ENCODE data around the gene CYREN.

Gene CYREN

DNA sequence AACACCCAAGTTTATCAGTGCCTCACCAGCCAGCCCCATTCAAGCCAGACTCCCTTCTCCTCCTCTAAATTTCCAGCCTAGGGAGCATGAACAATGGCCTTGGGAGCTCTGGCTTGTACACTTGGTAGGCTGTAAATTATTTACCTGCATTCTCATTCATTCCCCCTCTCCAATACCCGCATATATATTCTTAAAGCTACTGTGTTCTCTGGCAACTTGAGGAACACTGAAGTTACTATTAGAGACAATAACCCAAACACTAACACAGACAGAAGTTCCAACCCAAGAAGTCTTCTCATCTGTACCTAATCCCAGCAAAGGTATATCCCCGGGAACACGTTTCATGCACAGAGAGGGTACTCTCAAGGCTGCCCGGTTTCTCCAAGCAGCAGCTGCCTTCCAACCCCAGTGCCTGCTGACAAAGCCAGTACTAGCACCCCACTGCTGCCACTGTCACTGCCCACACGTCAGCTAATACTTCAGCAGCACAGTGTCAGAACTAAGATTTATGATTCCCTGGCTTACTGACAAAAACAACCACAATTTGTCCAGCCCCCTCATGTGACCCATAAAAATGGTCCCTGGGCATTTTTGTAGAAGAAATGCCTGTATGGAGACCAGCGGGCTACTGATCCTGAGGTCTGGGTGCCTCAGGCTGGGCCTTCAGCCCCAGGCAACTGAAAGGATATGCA, 37.7 kb upstream of the CYREN start:
- no CpG with 5 or more reads among the region's 6 CpGs for WGBS (ENCODE audit: insufficient coverage, insufficient read length)
- Histone ChIP-seq H3K27me3 (ENCODE audit: control insufficient read depth, insufficient read depth, low read length) (no peaks in the 10 kb centered on the region), H3K36me3 (ENCODE audit: control insufficient read depth, insufficient read depth, low read length) (no peaks in the 10 kb centered on the region), H3K4me1 (ENCODE audit: control insufficient read depth, insufficient read depth, low read length) (0 out of 2 replicates have a peak, but pooled peaks cover 1% of the 10 kb centered on the region), H3K4me3 (ENCODE audit: low read length) (no peak overlapping the region), H3K27ac (ENCODE audit: low read length) (no peak overlapping the region), H3K9me3 (ENCODE audit: control insufficient read depth, insufficient read depth, low read length) (no peaks in the 10 kb centered on the region)
- no peak for DNase-seq (ENCODE audit: low read depth, low spot score)

DNA sequence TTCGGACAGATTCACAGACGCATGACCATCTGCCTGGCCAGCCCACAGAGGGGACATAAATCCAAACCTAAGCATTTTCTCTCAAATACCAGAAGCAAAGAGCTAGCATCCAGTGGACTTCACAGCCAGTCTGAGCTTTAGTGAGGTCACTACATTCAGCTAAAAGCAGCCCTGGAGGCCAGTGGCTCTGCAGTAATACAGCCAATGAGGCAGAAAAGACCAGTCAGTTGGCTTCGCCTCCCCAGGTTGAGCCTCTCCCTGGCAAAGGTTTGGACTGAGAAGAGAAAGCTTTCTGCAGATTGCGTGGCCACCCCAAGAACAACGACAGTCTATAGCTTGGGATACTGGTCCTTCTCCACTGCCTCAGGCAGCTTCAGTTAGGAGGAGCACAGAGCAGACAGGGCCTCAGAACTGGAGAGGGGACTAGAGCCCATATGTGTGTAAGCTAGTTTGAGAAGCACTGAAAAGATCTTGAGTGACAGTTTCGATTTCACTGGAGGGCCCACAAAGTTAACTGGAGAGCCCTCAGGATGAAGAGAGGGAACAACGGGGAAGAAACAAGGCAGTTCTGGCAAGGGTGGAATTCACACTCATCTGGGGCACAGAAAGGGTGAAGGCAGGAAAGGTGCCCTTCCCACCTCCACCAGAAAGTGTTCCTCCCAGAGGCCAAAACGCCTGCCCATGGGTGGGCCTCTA, 37.0 kb upstream of the CYREN start:
- no peak for DNase-seq (ENCODE audit: low read depth, low spot score)
- Histone ChIP-seq H3K27me3 (ENCODE audit: control insufficient read depth, insufficient read depth, low read length) (no peaks in the 10 kb centered on the region), H3K4me3 (ENCODE audit: low read length) (no peak overlapping the region), H3K27ac (ENCODE audit: low read length) (no peak overlapping the region), H3K4me1 (ENCODE audit: control insufficient read depth, insufficient read depth, low read length) (0 out of 2 replicates have a peak, but pooled peaks cover 1% of the 10 kb centered on the region), H3K36me3 (ENCODE audit: control insufficient read depth, insufficient read depth, low read length) (no peaks in the 10 kb centered on the region), H3K9me3 (ENCODE audit: control insufficient read depth, insufficient read depth, low read length) (no peaks in the 10 kb centered on the region)
- no CpG with 5 or more reads among the region's 8 CpGs for WGBS (ENCODE audit: insufficient coverage, insufficient read length)

DNA sequence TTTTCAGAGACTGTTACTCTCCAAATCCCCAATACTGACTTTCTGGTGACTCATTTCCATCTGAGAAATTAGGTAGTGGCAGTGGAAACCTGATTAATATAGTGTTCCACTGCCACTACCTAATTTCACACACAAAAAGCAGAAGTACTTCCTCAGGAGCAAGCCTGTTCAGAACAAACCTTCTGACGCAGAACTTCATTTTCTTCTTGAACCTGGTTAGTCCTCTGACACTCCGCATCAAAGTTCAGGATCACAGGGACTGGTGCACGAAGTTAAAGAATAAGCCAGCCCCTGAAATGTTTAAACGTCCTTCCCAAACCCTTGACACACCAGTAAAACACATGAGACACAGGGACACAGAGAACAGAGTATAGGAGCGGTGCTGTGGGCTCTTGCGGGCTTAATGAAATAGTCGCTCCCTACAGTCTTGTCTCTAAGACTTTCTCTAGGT, 36.5 kb upstream of the CYREN start:
- WGBS (ENCODE audit: insufficient coverage, insufficient read length) = no CpG with 5 or more reads among the region's 7 CpGs
- Histone ChIP-seq H3K4me1 (ENCODE audit: control insufficient read depth, insufficient read depth, low read length) (0 out of 2 replicates have a peak, but pooled peaks cover 1% of the 10 kb centered on the region), H3K27me3 (ENCODE audit: control insufficient read depth, insufficient read depth, low read length) (no peaks in the 10 kb centered on the region), H3K36me3 (ENCODE audit: control insufficient read depth, insufficient read depth, low read length) (no peaks in the 10 kb centered on the region), H3K4me3 (ENCODE audit: low read length) (no peak overlapping the region), H3K9me3 (ENCODE audit: control insufficient read depth, insufficient read depth, low read length) (no peaks in the 10 kb centered on the region), H3K27ac (ENCODE audit: low read length) (no peak overlapping the region)
- DNase-seq (ENCODE audit: low read depth, low spot score) = no peak

DNA sequence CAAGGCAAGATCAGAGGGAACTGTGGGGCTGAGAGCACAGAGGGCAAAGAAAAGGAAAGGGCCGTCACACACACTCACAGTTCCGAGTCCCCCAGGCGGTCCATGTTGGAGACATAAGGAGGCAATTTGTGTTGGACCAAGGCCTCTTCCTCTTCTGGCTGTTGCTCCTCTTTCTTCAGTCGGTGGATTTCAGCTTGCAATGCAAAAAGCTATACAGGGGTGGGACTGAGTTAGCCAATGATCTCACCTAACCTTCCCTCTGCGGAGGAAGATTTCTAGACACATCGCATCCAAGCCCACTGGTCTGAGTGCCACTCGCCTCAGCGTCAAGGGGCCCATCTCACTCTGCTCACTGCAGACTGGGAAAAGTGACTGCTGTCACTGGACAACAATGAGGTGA, 35.3 kb upstream of the CYREN start:
- H3K27ac ChIP-seq (ENCODE audit: low read length) = no peak overlapping the region
- no peak overlapping the region for H3K4me3 ChIP-seq (ENCODE audit: low read length)
- 0 out of 2 replicates have a peak, but pooled peaks cover 1% of the 10 kb centered on the region for H3K4me1 ChIP-seq (ENCODE audit: control insufficient read depth, insufficient read depth, low read length)
- no peaks in the 10 kb centered on the region for H3K27me3 ChIP-seq (ENCODE audit: control insufficient read depth, insufficient read depth, low read length)
- DNase-seq (ENCODE audit: low read depth, low spot score) = no peak
- no peaks in the 10 kb centered on the region for H3K9me3 ChIP-seq (ENCODE audit: control insufficient read depth, insufficient read depth, low read length)
- no peaks in the 10 kb centered on the region for H3K36me3 ChIP-seq (ENCODE audit: control insufficient read depth, insufficient read depth, low read length)
- no CpG with 5 or more reads among the region's 8 CpGs for WGBS (ENCODE audit: insufficient coverage, insufficient read length)

- H3K27ac ChIP-seq (ENCODE audit: low read length) = no peak overlapping the region
- no peak for DNase-seq (ENCODE audit: low read depth, low spot score)
- H3K9me3 ChIP-seq (ENCODE audit: control insufficient read depth, insufficient read depth, low read length) = no peaks in the 10 kb centered on the region
- 0 out of 2 replicates have a peak, but pooled peaks cover 1% of the 10 kb centered on the region for H3K4me1 ChIP-seq (ENCODE audit: control insufficient read depth, insufficient read depth, low read length)
- H3K36me3 ChIP-seq (ENCODE audit: control insufficient read depth, insufficient read depth, low read length) = no peaks in the 10 kb centered on the region
- H3K27me3 ChIP-seq (ENCODE audit: control insufficient read depth, insufficient read depth, low read length) = no peaks in the 10 kb centered on the region
- no CpG with 5 or more reads among the region's 5 CpGs for WGBS (ENCODE audit: insufficient coverage, insufficient read length)
- H3K4me3 ChIP-seq (ENCODE audit: low read length) = no peak overlapping the region
Measured at GRCh38 chr7:135204876-135205275, 34.4 kb upstream of the CYREN start.

DNA sequence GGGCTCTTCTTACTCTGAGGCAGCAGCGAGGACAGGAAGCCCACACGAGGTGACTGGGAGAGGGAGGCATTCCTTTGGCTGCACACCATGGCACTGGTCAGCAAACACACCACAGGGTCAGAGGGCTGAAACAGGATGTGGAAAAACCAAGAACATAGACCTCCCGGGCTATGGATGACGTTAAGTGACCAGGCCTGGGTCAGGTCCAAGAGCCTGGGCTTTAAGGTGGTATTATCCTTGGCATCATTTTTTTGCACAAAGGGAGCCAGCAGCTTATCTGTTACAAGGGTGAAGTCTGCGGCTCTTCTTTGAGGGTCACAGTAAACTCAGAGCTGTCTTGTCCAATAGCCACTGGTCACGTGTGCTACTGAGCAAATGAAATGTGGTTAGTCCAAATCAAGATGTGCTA, 33.8 kb upstream of the CYREN start:
- DNase-seq (ENCODE audit: low read depth, low spot score) = no peak
- Histone ChIP-seq H3K4me3 (ENCODE audit: low read length) (no peak overlapping the region), H3K4me1 (ENCODE audit: control insufficient read depth, insufficient read depth, low read length) (peaks cover 3% of the 10 kb centered on the region; the same call in 1 of the 2 replicates), H3K27ac (ENCODE audit: low read length) (no peak overlapping the region), H3K9me3 (ENCODE audit: control insufficient read depth, insufficient read depth, low read length) (no peaks in the 10 kb centered on the region), H3K27me3 (ENCODE audit: control insufficient read depth, insufficient read depth, low read length) (no peaks in the 10 kb centered on the region), H3K36me3 (ENCODE audit: control insufficient read depth, insufficient read depth, low read length) (no peaks in the 10 kb centered on the region)
- no CpG with 5 or more reads among the region's 6 CpGs for WGBS (ENCODE audit: insufficient coverage, insufficient read length)

GRCh38 chr7:135201350-135201749, 30.8 kb upstream of the CYREN start:
- DNase-seq (ENCODE audit: low read depth, low spot score) = no peak
- Histone ChIP-seq H3K9me3 (ENCODE audit: control insufficient read depth, insufficient read depth, low read length) (no peaks in the 10 kb centered on the region), H3K4me1 (ENCODE audit: control insufficient read depth, insufficient read depth, low read length) (peaks cover 2% of the 10 kb centered on the region; the same call in 1 of the 2 replicates), H3K27ac (ENCODE audit: low read length) (no peak overlapping the region), H3K27me3 (ENCODE audit: control insufficient read depth, insufficient read depth, low read length) (no peaks in the 10 kb centered on the region), H3K36me3 (ENCODE audit: control insufficient read depth, insufficient read depth, low read length) (peaks cover 3% of the 10 kb centered on the region; the same call in 1 of the 2 replicates), H3K4me3 (ENCODE audit: low read length) (no peak overlapping the region)
- no CpG with 5 or more reads among the region's 2 CpGs for WGBS (ENCODE audit: insufficient coverage, insufficient read length)

DNA sequence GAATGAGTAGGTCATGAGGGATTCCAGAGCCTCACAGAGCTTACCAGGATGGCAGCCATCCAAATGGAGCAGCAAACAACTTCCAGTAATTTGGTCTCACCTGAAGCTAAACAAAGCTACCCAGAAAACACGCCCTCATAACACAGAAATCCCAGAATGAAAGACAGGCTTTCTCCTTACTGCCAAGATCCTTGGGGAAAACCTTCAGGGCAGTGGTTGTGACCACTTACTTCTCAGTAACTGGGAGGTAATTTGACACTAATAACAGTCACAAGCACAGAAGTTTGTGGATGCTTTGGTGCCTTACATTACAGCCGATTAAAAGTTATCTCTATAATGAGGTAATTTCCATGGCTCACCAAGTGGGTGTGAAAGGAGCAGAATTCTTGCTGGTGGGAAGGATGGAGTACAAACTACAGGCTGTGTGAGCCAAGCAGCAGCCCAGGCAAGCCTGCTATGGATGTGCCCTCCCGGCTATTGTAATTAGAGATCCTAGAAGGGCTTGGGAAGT, 30.4 kb upstream of the CYREN start:
- Histone ChIP-seq H3K36me3 (ENCODE audit: control insufficient read depth, insufficient read depth, low read length) (peaks cover 5% of the 10 kb centered on the region; the same call in 1 of the 2 replicates), H3K4me1 (ENCODE audit: control insufficient read depth, insufficient read depth, low read length) (peaks cover 2% of the 10 kb centered on the region; the same call in 1 of the 2 replicates), H3K27me3 (ENCODE audit: control insufficient read depth, insufficient read depth, low read length) (no peaks in the 10 kb centered on the region), H3K9me3 (ENCODE audit: control insufficient read depth, insufficient read depth, low read length) (no peaks in the 10 kb centered on the region), H3K27ac (ENCODE audit: low read length) (no peak overlapping the region), H3K4me3 (ENCODE audit: low read length) (no peak overlapping the region)
- no CpG with 5 or more reads among the region's 3 CpGs for WGBS (ENCODE audit: insufficient coverage, insufficient read length)
- no peak for DNase-seq (ENCODE audit: low read depth, low spot score)

DNA sequence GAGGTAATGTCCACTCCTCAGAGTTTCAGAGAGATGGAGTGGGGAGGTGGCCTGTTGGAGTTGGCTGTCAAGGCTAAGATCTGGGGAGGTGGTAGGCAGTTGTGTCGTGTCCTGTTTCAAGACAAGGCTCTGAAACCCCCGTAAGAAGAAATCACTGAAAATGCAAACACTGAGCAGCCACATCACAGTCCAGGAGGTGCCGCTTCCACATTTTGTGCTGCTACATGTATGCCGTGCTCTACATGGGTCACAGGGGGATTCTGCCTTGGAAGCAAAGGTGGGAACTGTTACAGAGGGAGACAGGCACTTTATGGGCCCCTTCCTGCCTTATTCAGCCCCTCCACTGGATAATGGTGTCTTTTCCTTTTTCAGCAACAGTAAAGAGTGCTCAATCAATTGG, 28.9 kb upstream of the CYREN start:
- Histone ChIP-seq H3K27ac (ENCODE audit: low read length) (no peak overlapping the region), H3K27me3 (ENCODE audit: control insufficient read depth, insufficient read depth, low read length) (no peaks in the 10 kb centered on the region), H3K4me3 (ENCODE audit: low read length) (no peak overlapping the region), H3K4me1 (ENCODE audit: control insufficient read depth, insufficient read depth, low read length) (peaks cover 2% of the 10 kb centered on the region; the same call in 1 of the 2 replicates), H3K36me3 (ENCODE audit: control insufficient read depth, insufficient read depth, low read length) (peaks cover 5% of the 10 kb centered on the region), H3K9me3 (ENCODE audit: control insufficient read depth, insufficient read depth, low read length) (no peaks in the 10 kb centered on the region)
- no peak for DNase-seq (ENCODE audit: low read depth, low spot score)
- WGBS (ENCODE audit: insufficient coverage, insufficient read length) = no CpG with 5 or more reads among the region's 4 CpGs

DNA sequence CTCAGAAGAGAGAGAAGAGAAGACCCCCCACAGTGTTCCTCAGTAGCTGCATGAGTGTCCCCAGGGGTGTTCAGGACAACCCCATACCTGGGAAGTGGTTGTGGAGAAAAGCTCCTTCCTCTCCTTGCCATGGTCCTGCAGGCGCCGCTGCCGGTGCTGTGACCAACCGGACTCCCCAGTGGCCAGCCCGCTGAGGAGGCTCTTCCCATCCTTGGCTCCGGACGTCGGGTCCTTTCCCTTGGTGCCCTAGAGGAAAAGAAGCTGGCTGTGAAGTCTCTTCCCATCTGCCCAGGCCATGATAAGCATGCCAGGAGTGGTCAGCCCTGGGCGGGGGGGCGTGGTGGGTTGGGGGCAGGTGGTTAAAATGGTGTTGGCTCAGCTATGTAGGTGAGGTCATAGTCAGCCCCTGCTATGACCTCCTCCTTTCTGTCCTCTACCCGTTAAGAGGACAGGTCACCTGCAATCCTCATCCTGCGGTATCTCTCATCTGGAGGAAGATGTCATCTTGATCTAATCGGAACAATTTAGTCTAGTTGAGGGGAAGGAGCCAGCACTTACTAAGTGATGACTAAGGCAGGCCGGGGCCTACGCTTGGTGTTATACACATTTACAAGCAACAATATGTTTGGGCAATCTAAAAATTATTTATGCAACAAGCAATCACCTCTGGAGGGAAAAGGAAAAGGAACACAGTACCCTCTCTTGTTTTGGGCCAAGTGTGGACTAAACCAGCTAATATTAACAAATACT, 27.6 kb upstream of the CYREN start:
- H3K36me3 ChIP-seq (ENCODE audit: control insufficient read depth, insufficient read depth, low read length) = peaks cover 5% of the 10 kb centered on the region
- H3K4me3 ChIP-seq (ENCODE audit: low read length) = no peak overlapping the region
- peaks cover 2% of the 10 kb centered on the region; the same call in 1 of the 2 replicates for H3K4me1 ChIP-seq (ENCODE audit: control insufficient read depth, insufficient read depth, low read length)
- H3K27me3 ChIP-seq (ENCODE audit: control insufficient read depth, insufficient read depth, low read length) = no peaks in the 10 kb centered on the region
- H3K27ac ChIP-seq (ENCODE audit: low read length) = no peak overlapping the region
- WGBS (ENCODE audit: insufficient coverage, insufficient read length) = no CpG with 5 or more reads among the region's 15 CpGs
- H3K9me3 ChIP-seq (ENCODE audit: control insufficient read depth, insufficient read depth, low read length) = no peaks in the 10 kb centered on the region
- DNase-seq (ENCODE audit: low read depth, low spot score) = no peak
